SK-N-SH (cell line): ENCODE measurements around the gene MSI1. TPM values are rescaled to one million over a fixed set of nuclear protein-coding genes. Genes with fewer than 3 reads are reported as not detected.

Source experiments
- CTCF ChIA-PET: fragments of 300-600, 350-600 bp; formaldehyde crosslinking; extraction: SDS; loops from one replicate; lab custom pipeline; 2021; lab: Yijun Ruan, JAX
- POLR2A ChIA-PET: fragments of 350-600 bp; sonication (Branson Sonifier 250); formaldehyde crosslinking; extraction: SDS; loops from one replicate; lab custom pipeline; 2020; ENCODE audit warnings: antibody characterized with exemption, inconsistent platforms; lab: Yijun Ruan, JAX
- DNase-seq: peaks from one replicate; pipeline ENCODE4 v3.0.0; 2012
- H2AFZ ChIP-seq: fragments of 200-600 bp; sonication (generic); 2 replicates; pipeline ENCODE4 v1.8.1; 2016; ENCODE audit warnings: antibody characterized with exemption, mild to moderate bottlenecking, low read depth
- H3F3A ChIP-seq: fragments of 200-600 bp; sonication (generic); replicated peaks from 2 replicates; pipeline ENCODE3; 2016; ENCODE audit warnings: antibody characterized with exemption, mild to moderate bottlenecking; ENCODE audit not compliant: insufficient read depth
- H3K27ac ChIP-seq, 2 experiments: fragments of 200-500 bp in 1 of 2; fragments of 200-600 bp in 1 of 2; sonication (Bioruptor generic) in 1 of 2; sonication (generic), shearing (Covaris generic) in 1 of 2; 2 replicates each; pipeline versions ENCODE4 v1.5.1 to v1.6.1; 2014 to 2016; ENCODE audit warnings: low read depth in 2 of 2, inconsistent platforms in 1 of 2, low read length in 1 of 2, mild to moderate bottlenecking in 1 of 2, mixed read lengths in 1 of 2
- H3K27me3 ChIP-seq: fragments of 200-600 bp; sonication (generic), shearing (Covaris generic); 2 replicates; pipeline ENCODE4 v1.6.1; 2016; ENCODE audit warnings: mixed run types; ENCODE audit not compliant: insufficient read depth
- H3K36me3 ChIP-seq, 2 experiments: fragments of 200-500 bp in 1 of 2; fragments of 200-600 bp in 1 of 2; sonication (Bioruptor generic) in 1 of 2; sonication (generic) in 1 of 2; replicated peaks in 1 of 2; 2 replicates each; pipeline versions ENCODE3 to v1.5.1; 2014 to 2016; ENCODE audit warnings: low read length in 1 of 2, mild to moderate bottlenecking in 1 of 2; ENCODE audit not compliant: insufficient read depth in 2 of 2, control insufficient read depth in 1 of 2
- H3K4me1 ChIP-seq, 2 experiments: fragments of 200-500 bp in 1 of 2; fragments of 200-600 bp in 1 of 2; sonication (Bioruptor generic) in 1 of 2; sonication (generic), shearing (Covaris generic) in 1 of 2; 2 replicates each; pipeline versions ENCODE4 v1.5.1 to v1.6.1; 2014 to 2016; ENCODE audit warnings: low read depth in 1 of 2, low read length in 1 of 2, mixed run types in 1 of 2; ENCODE audit not compliant: insufficient read depth in 2 of 2, control insufficient read depth in 1 of 2
- H3K4me2 ChIP-seq: fragments of 200-600 bp; sonication (generic), shearing (Covaris generic); 2 replicates; pipeline ENCODE4 v1.6.1; 2017; ENCODE audit warnings: mixed run types
- H3K4me3 ChIP-seq, 2 experiments: fragments of 200-500 bp in 1 of 2; fragments of 200-600 bp in 1 of 2; sonication (Bioruptor generic) in 1 of 2; sonication (generic), shearing (Covaris generic) in 1 of 2; 2 replicates each; pipeline versions ENCODE4 v1.5.1 to v1.8.1; 2014 to 2016; ENCODE audit warnings: low read depth in 2 of 2, inconsistent platforms in 1 of 2, low read length in 1 of 2, mild to moderate bottlenecking in 1 of 2, mixed read lengths in 1 of 2, moderate library complexity in 1 of 2
- H3K79me2 ChIP-seq: fragments of 200-600 bp; sonication (generic); 2 replicates; pipeline ENCODE4 v1.8.1; 2017; ENCODE audit warnings: mild to moderate bottlenecking; ENCODE audit not compliant: insufficient read depth
- H3K9ac ChIP-seq: fragments of 200-600 bp; sonication (generic); 2 replicates; pipeline ENCODE4 v1.6.1; 2017; ENCODE audit warnings: mixed run types
- H3K9me2 ChIP-seq: fragments of 200-600 bp; sonication (generic); 2 replicates; pipeline ENCODE4 v1.6.1; 2017; ENCODE audit warnings: mixed run types
- H3K9me3 ChIP-seq: fragments of 200-600 bp; sonication (generic); 2 replicates; pipeline ENCODE4 v1.6.1; 2017; ENCODE audit warnings: mixed run types, mild to moderate bottlenecking, moderate library complexity
- H4K20me1 ChIP-seq: fragments of 200-600 bp; sonication (generic); 2 replicates; pipeline ENCODE4 v1.6.1; 2017; ENCODE audit warnings: mild to moderate bottlenecking, mixed run types; ENCODE audit not compliant: insufficient read depth
- CHD2 ChIP-seq: fragments of 150-350 bp; IDR thresholded peaks from 2 replicates; pipeline ENCODE4 v1.6.1; 2018; ENCODE audit warnings: low read length; ENCODE audit not compliant: partially characterized antibody
- ELF1 ChIP-seq: IDR thresholded peaks from 2 replicates; pipeline ENCODE4 v1.4.0; 2012
- FOSL2 ChIP-seq: IDR thresholded peaks from 2 replicates; pipeline ENCODE4 v1.4.0; 2012; ENCODE audit warnings: low read depth, mild to moderate bottlenecking, moderate library complexity, borderline replicate concordance
- FOXM1 ChIP-seq: IDR thresholded peaks from 2 replicates; pipeline ENCODE4 v1.4.0; 2012; ENCODE audit warnings: low read depth, mild to moderate bottlenecking
- JUND ChIP-seq: IDR thresholded peaks from 2 replicates; pipeline ENCODE4 v1.4.0; 2012
- RAD21 ChIP-seq: IDR thresholded peaks from 2 replicates; pipeline ENCODE4 v1.6.1; 2012; ENCODE audit warnings: mild to moderate bottlenecking, low read length
- RXRA ChIP-seq: IDR thresholded peaks from 2 replicates; pipeline ENCODE4 v1.4.0; 2012; ENCODE audit warnings: low read depth, mild to moderate bottlenecking, borderline replicate concordance
- SMC3 ChIP-seq: IDR thresholded peaks from 2 replicates; pipeline ENCODE4 v1.6.1; 2012; ENCODE audit warnings: low read depth, low read length, improper control_type of control experiment
- TAF1 ChIP-seq: IDR thresholded peaks from 2 replicates; pipeline ENCODE4 v1.6.1; 2012; ENCODE audit warnings: low read depth, mild to moderate bottlenecking, low read length, moderate library complexity, borderline replicate concordance
- TCF12 ChIP-seq: IDR thresholded peaks from 2 replicates; pipeline ENCODE4 v1.4.0; 2012
- TEAD4 ChIP-seq: IDR thresholded peaks from 2 replicates; pipeline ENCODE4 v1.4.0; 2012; ENCODE audit warnings: mild to moderate bottlenecking, borderline replicate concordance; ENCODE audit not compliant: insufficient read depth
- USF2 ChIP-seq: fragments of 150-350 bp; IDR thresholded peaks from 2 replicates; pipeline ENCODE4 v1.6.1; 2017; ENCODE audit warnings: antibody characterized with exemption, low read length, low read depth, borderline replicate concordance
- YY1 ChIP-seq: IDR thresholded peaks from 2 replicates; pipeline ENCODE4 v1.4.0; 2012; ENCODE audit warnings: low read depth, mild to moderate bottlenecking
- WGBS: methylation state at CpG from one replicate; pipeline ENCODE4 v1.1.6; 2017; ENCODE audit warnings: low lambda C conversion rate; 5-methylcytosine and 5-hydroxymethylcytosine counted together
- polyA plus RNA-seq, 3 experiments: library from polyadenylated mRNA; depleted of rRNA; stranded (reverse); fragments of >200 nt; gene quantifications; 2 replicates each; pipeline ENCODE4 v1.2.3, GENCODE V29; 2012
- TF ChIP-seq, protein P1 (sequence below): IDR thresholded peaks from 2 replicates; pipeline ENCODE4 v1.6.1; 2012; ENCODE audit warnings: mild to moderate bottlenecking, low read depth, low read length, moderate library complexity
- TF ChIP-seq, protein P2 (sequence below): IDR thresholded peaks from 2 replicates; pipeline ENCODE4; 2012

Gene MSI1
- polyA plus RNA-seq, 1 of the 3 experiments (the other 2 are of a cell fraction), result 1.7 TPM

DNA sequence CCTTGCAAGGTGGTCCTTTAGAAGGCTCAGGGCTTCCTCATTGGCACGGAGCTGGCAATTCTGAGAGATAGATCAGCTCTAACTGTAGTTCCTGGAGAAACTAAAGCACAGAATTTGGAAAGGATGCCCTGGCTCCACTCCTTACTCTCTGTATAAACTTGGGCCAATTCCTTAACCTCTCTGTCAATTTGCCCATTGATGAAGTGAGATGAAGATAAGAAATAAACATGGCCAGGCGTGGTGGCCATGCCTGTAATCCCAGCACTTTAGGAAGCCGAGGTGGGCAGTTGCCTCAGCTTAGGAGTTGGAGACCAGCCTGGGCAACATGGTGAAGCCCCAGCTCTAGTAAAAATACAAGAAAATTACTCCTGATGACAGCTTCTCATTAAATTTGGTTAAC lies 34.9 kb upstream of the MSI1 start:
- Histone ChIP-seq H3K9me3 (no peaks in the 10 kb centered on the region), H3K36me3 (no peaks in the 10 kb centered on the region), H3K9ac (no peak overlapping the region), H3K4me2 (no peak overlapping the region), H3F3A (no peaks in the 10 kb centered on the region), H3K27me3 (no peaks in the 10 kb centered on the region), H3K4me1 (no peaks in the 10 kb centered on the region; a peak in 1 of 4 replicates), H3K79me2 (no peaks in the 10 kb centered on the region), H3K27ac (no peak overlapping the region), H4K20me1 (no peaks in the 10 kb centered on the region), H3K9me2 (no peaks in the 10 kb centered on the region), H2AFZ (no peak overlapping the region), H3K4me3 (no peak overlapping the region)
- DNase-seq, result no peak
- ChIA-PET POLR2A (no interaction called here), CTCF (interaction anchor here (1.0 to 2.1 kb wide), 3 partner anchors 13 to 26 kb away, joined by 3 to 5 read pairs (median 5); no protein-coding TSS in a partner anchor)
- TF ChIP-seq TEAD4 (no peak), CHD2 (no peak), FOXM1 (no peak), ELF1 (no peak), RAD21 (no peak), TAF1 (no peak), YY1 (no peak), JUND (no peak), USF2 (no peak), FOSL2 (no peak), SMC3 (no peak), TCF12 (no peak), RXRA (no peak)
- TF ChIP-seq, protein P1, sequence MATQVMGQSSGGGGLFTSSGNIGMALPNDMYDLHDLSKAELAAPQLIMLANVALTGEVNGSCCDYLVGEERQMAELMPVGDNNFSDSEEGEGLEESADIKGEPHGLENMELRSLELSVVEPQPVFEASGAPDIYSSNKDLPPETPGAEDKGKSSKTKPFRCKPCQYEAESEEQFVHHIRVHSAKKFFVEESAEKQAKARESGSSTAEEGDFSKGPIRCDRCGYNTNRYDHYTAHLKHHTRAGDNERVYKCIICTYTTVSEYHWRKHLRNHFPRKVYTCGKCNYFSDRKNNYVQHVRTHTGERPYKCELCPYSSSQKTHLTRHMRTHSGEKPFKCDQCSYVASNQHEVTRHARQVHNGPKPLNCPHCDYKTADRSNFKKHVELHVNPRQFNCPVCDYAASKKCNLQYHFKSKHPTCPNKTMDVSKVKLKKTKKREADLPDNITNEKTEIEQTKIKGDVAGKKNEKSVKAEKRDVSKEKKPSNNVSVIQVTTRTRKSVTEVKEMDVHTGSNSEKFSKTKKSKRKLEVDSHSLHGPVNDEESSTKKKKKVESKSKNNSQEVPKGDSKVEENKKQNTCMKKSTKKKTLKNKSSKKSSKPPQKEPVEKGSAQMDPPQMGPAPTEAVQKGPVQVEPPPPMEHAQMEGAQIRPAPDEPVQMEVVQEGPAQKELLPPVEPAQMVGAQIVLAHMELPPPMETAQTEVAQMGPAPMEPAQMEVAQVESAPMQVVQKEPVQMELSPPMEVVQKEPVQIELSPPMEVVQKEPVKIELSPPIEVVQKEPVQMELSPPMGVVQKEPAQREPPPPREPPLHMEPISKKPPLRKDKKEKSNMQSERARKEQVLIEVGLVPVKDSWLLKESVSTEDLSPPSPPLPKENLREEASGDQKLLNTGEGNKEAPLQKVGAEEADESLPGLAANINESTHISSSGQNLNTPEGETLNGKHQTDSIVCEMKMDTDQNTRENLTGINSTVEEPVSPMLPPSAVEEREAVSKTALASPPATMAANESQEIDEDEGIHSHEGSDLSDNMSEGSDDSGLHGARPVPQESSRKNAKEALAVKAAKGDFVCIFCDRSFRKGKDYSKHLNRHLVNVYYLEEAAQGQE, result no peak
- TF ChIP-seq, protein P2, sequence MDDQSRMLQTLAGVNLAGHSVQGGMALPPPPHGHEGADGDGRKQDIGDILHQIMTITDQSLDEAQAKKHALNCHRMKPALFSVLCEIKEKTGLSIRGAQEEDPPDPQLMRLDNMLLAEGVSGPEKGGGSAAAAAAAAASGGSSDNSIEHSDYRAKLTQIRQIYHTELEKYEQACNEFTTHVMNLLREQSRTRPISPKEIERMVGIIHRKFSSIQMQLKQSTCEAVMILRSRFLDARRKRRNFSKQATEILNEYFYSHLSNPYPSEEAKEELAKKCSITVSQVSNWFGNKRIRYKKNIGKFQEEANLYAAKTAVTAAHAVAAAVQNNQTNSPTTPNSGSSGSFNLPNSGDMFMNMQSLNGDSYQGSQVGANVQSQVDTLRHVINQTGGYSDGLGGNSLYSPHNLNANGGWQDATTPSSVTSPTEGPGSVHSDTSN, result no peak
- WGBS, result 73% methylated on average over 3 of the region's 3 CpGs
